Measurements from ENCODE around the gene NFATC3.

Gene NFATC3

GRCh38 chr16:68233835-68234187 is 148.6 kb downstream of the NFATC3 start:
- DNase-seq (ENCODE audit: low spot score in 2 of 2), result no peak
- Histone ChIP-seq H3K27me3 (ENCODE audit: low read depth) (no peaks in the 10 kb centered on the region), H3K36me3 (replicated peaks) (no peaks in the 10 kb centered on the region), H3K4me3 (no peak overlapping the region), H3K9me3 (no peaks in the 10 kb centered on the region), H3K4me1 (peaks cover 10% of the 10 kb centered on the region)
- in situ Hi-C loops (cut with MboI; ENCODE audit: low sequenced_read_pairs), result no loop called here

GRCh38 chr16:68234188-68235107 is 149.3 kb downstream of the NFATC3 start:
- Histone ChIP-seq H3K27me3 (ENCODE audit: low read depth) (no peaks in the 10 kb centered on the region), H3K4me3 (no peak overlapping the region), H3K36me3 (replicated peaks) (no peaks in the 10 kb centered on the region), H3K4me1 (peaks cover 10% of the 10 kb centered on the region), H3K9me3 (no peaks in the 10 kb centered on the region)
- in situ Hi-C loops (cut with MboI; ENCODE audit: low sequenced_read_pairs), result no loop called here
- DNase-seq (ENCODE audit: low spot score in 2 of 2), result no peak

DNA sequence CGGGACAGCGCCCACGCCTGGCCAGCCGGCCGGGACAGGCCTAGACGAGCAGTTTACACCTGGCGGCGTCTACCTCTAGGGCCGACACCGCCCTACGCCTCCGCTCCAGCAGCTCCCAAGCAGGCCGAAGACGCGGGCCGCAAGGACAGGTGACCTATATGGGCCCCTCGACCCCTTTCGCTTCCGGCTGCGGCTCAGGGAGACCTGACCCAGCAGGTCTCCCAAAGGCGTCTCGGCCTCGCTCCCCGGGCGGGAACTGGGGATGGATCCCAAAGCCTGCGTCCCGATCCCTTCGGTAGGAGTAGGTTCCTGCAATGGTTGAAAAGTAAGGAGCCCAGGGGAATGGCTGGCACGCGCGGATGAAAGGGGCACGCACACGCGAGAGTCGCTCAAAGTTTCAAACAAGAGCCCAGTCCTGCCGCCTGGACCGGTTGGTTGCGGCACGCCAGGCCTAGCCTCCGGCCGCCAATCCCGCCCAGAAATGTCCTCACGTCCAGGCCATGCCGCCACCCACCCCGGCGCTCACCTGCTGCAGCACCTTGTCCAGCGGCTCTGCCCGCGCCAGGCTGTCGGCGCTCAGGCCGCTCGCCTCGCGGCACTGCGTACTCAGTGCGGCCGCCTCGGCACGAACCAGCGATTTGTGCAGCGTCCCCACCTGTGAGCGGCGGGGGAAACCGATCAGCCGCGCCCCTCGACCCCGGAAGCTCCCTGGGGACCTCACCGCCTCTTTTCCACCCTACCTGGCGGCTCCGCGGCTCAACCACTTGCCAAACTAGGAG is 150.1 kb downstream of the NFATC3 start:
- no peaks in the 10 kb centered on the region for H3K27me3 ChIP-seq (ENCODE audit: low read depth)
- no peaks in the 10 kb centered on the region for H3K9me3 ChIP-seq
- no peaks in the 10 kb centered on the region for H3K36me3 ChIP-seq (replicated peaks)
- no peak overlapping the region for H3K4me3 ChIP-seq
- H3K4me1 ChIP-seq, result peaks cover 15% of the 10 kb centered on the region
- in situ Hi-C loops (cut with MboI; ENCODE audit: low sequenced_read_pairs), result no loop called here
- no peak for DNase-seq (ENCODE audit: low spot score in 2 of 2)

GRCh38 chr16:68235887-68236136 is 150.6 kb downstream of the NFATC3 start, which contains the start of gene ESRP2:
Gene ESRP2 (minus strand): TSS chr16:68236127. CDS start chr16:68236045, 82 bp downstream.
- H3K4me1 ChIP-seq, result peaks cover 15% of the 10 kb centered on the region
- DNase-seq (ENCODE audit: low spot score in 2 of 2), result no peak
- peak within 1 kb of the TSS; percentile 42 for H3K4me3 ChIP-seq
- H3K27me3 ChIP-seq (ENCODE audit: low read depth), result no peaks in the 10 kb centered on the region
- in situ Hi-C loops (cut with MboI; ENCODE audit: low sequenced_read_pairs), result no loop called here
- no peaks in the 10 kb centered on the region for H3K36me3 ChIP-seq (replicated peaks)
- no peaks in the 10 kb centered on the region for H3K9me3 ChIP-seq

DNA sequence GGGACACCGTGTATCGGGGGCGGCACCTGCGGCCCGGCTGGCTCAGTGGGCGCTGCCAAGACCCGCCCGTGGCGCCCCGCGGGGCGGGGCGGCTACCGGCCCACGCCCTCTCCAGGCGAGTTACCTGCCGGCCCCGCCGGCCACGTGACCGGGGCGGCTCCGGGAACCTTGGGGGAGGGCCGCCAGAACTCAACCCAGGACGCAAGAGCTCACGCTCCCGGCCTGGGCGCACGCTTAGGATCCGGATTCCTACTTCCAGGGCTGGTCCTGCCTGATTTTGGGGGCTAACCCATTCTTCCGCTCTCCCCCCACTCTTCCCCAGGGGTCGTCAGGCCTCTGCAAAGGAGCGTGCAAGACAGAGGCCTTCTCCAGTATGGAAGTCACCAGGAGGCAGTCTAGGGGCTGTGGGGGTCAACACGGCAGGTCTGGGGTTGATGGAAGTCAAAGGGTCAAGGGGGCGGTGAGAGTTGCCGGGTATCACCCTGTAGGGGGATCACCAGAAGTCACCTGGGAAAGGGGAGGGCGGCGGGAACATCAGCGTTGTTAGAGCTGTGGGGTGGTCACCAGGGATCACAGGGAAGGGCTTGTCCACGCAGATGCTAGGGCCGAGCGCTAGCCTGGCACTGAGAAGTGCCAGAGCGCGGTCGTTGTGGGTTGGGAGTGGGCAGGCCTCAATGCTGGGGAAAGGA is 151.1 kb downstream of the NFATC3 start:
- Histone ChIP-seq H3K4me3 (no peak overlapping the region), H3K9me3 (no peaks in the 10 kb centered on the region), H3K36me3 (replicated peaks) (no peaks in the 10 kb centered on the region), H3K4me1 (peaks cover 15% of the 10 kb centered on the region), H3K27me3 (ENCODE audit: low read depth) (no peaks in the 10 kb centered on the region)
- DNase-seq (ENCODE audit: low spot score in 2 of 2), result no peak
- in situ Hi-C loops (cut with MboI; ENCODE audit: low sequenced_read_pairs), result no loop called here

- H3K4me1 ChIP-seq, result peaks cover 17% of the 10 kb centered on the region
- H3K9me3 ChIP-seq, result no peaks in the 10 kb centered on the region
- H3K36me3 ChIP-seq (replicated peaks), result no peaks in the 10 kb centered on the region
- H3K4me3 ChIP-seq, result peak overlapping the region; percentile 42
- in situ Hi-C loops (cut with MboI; ENCODE audit: low sequenced_read_pairs), result no loop called here
- no peak for DNase-seq (ENCODE audit: low spot score in 2 of 2)
- no peaks in the 10 kb centered on the region for H3K27me3 ChIP-seq (ENCODE audit: low read depth)
Measured at GRCh38 chr16:68236826-68237242, 151.7 kb downstream of the NFATC3 start.

DNA sequence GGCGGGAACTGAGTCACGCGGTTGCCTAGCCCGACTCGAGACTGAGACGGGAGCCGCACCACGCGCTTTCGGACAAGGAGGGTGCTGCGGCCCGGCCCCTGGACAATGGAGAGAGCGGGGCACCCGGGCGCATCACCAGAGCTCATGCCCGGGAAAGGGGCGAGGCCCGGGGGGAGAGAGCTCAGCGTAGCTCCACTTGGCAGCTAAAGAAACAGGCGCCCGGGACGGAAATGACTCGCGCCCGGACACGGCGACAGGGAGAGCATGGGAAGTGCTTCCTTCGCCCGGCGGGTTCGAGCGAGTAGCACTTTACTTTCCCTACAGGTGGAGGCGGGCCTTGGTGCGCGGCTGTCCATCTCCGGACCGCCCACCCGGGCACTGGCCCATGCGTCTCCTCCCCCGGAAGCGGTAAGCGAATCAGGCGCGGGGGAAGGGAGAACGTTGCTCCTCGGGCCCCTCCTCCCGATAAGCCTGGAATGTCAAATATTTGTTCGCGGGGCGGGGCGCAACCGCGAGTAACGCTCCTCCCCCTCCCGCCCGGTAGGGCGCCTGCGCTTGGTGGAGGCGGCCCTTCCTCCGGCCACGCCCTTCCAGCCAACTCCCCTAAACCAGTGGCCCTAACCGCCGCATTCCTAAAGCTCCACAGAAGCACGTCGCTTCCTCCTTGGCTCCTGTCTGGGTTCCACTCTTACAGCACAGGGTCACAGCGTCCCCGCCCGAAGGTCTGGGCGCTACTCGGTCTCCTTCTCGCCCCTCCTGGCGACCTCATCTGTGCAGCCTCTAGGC is 152.3 kb downstream of the NFATC3 start:
- Histone ChIP-seq H3K27me3 (ENCODE audit: low read depth) (no peaks in the 10 kb centered on the region), H3K4me1 (peaks cover 23% of the 10 kb centered on the region), H3K36me3 (replicated peaks) (no peaks in the 10 kb centered on the region), H3K4me3 (peak overlapping the region; percentile 42), H3K9me3 (no peaks in the 10 kb centered on the region)
- in situ Hi-C loops (cut with MboI; ENCODE audit: low sequenced_read_pairs), result no loop called here
- DNase-seq (ENCODE audit: low spot score in 2 of 2), result peak; percentile 98 to 99

DNA sequence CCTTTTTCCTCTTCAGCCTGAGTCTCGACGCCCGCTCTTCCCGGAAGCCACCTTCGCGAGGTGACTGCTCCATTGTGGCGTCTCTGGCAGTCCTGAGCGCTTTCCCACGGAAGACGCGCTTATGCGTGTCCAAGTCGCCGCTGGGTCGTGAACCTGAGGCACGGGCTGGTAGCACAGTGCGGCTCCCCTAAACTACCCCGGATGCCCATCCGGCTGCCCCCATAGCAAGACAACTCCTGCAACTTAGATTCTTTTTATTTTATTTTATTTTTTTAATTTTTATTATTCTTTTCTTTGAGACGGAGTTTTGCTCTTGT is 152.8 kb downstream of the NFATC3 start:
- in situ Hi-C loops (cut with MboI; ENCODE audit: low sequenced_read_pairs), result no loop called here
- Histone ChIP-seq H3K4me3 (peak overlapping the region; percentile 42), H3K36me3 (replicated peaks) (no peaks in the 10 kb centered on the region), H3K9me3 (no peaks in the 10 kb centered on the region), H3K4me1 (peaks cover 24% of the 10 kb centered on the region), H3K27me3 (ENCODE audit: low read depth) (no peaks in the 10 kb centered on the region)
- DNase-seq (ENCODE audit: low spot score in 2 of 2), result no peak

DNA sequence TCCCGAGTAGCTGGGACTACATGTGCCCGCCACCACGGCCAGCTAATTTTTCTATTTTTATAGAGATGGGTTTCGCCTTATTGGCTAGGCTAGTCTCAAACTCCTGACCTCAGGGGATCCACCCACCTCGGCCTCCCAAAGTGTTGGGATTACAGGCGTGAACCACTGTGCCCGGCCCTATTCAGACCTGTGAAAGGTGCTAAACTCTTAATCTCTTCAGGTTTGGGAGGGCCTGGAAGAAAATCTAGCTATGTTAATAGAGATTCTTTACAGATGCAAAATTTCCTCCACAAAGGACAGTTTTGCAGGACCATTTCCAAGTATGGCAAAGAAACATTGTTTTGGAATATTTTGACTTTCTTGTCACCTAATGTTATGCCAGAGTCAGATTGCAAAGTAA is 156.9 kb downstream of the NFATC3 start:
- no peaks in the 10 kb centered on the region for H3K27me3 ChIP-seq (ENCODE audit: low read depth)
- H3K36me3 ChIP-seq (replicated peaks), result no peaks in the 10 kb centered on the region
- in situ Hi-C loops (cut with MboI; ENCODE audit: low sequenced_read_pairs), result no loop called here

DNA sequence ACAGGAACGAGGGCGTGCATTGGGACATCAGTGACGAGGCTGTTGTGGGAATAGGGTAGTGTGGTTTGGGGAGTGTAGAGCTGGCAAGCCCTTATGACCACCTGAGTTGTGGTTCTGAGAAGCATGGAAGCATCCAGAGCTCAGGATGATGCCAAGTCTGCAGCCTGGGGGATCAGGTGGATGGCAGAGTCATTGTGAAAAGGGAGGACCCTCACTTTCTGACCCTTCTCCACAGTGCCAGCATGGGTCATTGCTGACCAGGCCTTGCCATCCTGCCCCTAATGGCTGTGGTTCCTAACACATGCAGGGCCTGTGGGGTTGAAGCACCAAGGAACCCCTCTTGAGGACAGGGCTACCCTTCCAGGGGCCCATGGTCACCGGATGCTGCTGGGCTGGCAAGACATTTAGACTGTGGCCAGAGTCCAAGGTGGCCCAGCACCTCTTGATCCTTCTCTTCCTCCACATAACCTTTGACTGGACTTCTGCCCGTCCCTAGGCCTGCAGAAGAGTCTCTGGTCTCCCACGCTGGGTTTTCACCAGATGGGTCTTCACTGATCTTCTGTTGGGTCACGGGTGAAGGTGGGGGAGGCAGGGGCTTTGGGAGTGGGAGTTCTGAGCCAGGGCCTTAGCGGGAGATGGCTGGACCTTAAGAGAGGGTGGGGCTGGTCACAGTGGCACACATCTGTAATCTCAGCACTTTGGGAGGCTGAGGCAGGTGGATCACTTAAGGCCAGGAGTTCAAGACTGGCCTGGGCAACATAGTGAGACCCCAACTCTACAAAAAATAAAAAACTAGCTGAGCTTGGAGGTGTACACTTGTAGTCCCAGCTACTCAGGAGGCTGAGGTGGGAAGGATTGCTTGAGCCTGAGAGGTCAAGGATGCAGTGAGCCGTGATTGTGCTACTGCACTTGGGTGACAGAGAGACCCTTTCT is 158.0 kb downstream of the NFATC3 start:
- H3K4me1 ChIP-seq, result peaks cover 24% of the 10 kb centered on the region
- H3K27me3 ChIP-seq (ENCODE audit: low read depth), result no peaks in the 10 kb centered on the region
- no peak for DNase-seq (ENCODE audit: low spot score in 2 of 2)
- no peaks in the 10 kb centered on the region for H3K36me3 ChIP-seq (replicated peaks)
- no peaks in the 10 kb centered on the region for H3K9me3 ChIP-seq
- in situ Hi-C loops (cut with MboI; ENCODE audit: low sequenced_read_pairs), result no loop called here
- no peak overlapping the region for H3K4me3 ChIP-seq

More for the DNA sequence above, 156.9 kb downstream of the NFATC3 start:
- peak; percentile 58 to 60 for DNase-seq (ENCODE audit: low spot score in 2 of 2)
- Histone ChIP-seq H3K9me3 (no peaks in the 10 kb centered on the region), H3K4me3 (no peak overlapping the region), H3K4me1 (peaks cover 29% of the 10 kb centered on the region)

DNA sequence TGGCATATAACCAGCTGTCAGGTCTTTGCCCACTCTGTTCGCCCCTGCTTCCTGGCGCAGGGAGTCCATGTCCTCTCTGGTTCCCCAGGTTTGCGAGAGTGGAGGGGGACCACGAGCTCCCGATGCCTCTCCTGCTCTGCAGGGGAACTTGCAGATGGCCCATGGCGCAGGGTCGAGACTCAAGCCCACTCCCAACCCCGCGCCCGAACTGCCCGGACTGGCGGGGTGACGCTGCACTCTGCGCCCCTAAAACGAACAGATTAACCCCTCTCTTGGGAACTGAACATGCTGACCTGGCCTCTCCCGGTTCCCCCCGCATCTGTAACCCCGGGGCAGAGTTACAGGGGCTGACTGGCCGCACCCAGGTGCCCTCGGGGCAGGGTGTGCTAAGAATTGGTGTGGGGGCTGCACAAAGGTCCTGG is 159.3 kb downstream of the NFATC3 start:
- no peak for DNase-seq (ENCODE audit: low spot score in 2 of 2)
- Histone ChIP-seq H3K4me3 (peak overlapping the region; percentile 84), H3K27me3 (ENCODE audit: low read depth) (no peaks in the 10 kb centered on the region), H3K4me1 (peaks cover 24% of the 10 kb centered on the region), H3K36me3 (replicated peaks) (no peaks in the 10 kb centered on the region), H3K9me3 (no peaks in the 10 kb centered on the region)
- in situ Hi-C loops (cut with MboI; ENCODE audit: low sequenced_read_pairs), result no loop called here

- Histone ChIP-seq H3K9me3 (no peaks in the 10 kb centered on the region), H3K4me3 (peak within 1 kb of the TSS; percentile 84), H3K36me3 (replicated peaks) (no peaks in the 10 kb centered on the region), H3K4me1 (peaks cover 19% of the 10 kb centered on the region), H3K27me3 (ENCODE audit: low read depth) (no peaks in the 10 kb centered on the region)
- in situ Hi-C loops (cut with MboI; ENCODE audit: low sequenced_read_pairs), result no loop called here
- peak; percentile 82 to 98 for DNase-seq (ENCODE audit: low spot score in 2 of 2)
Measured at GRCh38 chr16:68244903-68245853, 160.0 kb downstream of the NFATC3 start, which contains the start of gene PLA2G15. Gene PLA2G15 (plus strand): TSS chr16:68245373. CDS start chr16:68245427, 54 bp downstream.
